IPS-18c (cell line): ENCODE measurements around the gene ZC3H12C.

Source experiments
- H3K4me3 ChIP-seq: 2 replicates; pipeline ENCODE4 v1.7.0; 2013; ENCODE audit warnings: low read depth, mild to moderate bottlenecking, low read length, moderate library complexity; ENCODE audit not compliant: insufficient read depth
- H3K9me3 ChIP-seq: one replicate; pipeline ENCODE4 v1.6.1; 2013; ENCODE audit warnings: mild to moderate bottlenecking, low read length, moderate library complexity; ENCODE audit not compliant: control insufficient read depth, insufficient read depth

The ZC3H12C gene

GRCh38 chr11:110159476-110159875, 66.3 kb downstream of the ZC3H12C start:
- Histone ChIP-seq H3K9me3 (no peaks in the 10 kb centered on the region), H3K4me3 (no peak overlapping the region)

DNA sequence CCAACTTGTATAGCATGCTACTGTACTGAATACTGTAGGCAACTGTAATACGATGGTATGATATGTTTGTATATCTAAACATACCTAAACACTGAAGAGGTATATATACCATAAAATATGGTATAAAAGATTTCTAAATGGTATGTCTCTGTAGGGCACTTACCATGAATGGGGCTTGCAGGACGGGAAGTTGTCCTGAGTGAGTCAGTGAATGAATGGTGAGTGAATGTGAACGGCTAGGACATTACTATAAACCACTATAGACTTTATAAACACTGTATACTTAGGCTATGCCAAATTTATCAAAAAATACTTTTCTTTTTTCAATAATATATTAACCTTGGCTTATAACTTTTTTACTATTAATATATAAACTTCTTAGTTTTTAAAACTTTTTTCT, 66.8 kb downstream of the ZC3H12C start:
- no peak overlapping the region for H3K4me3 ChIP-seq
- no peaks in the 10 kb centered on the region for H3K9me3 ChIP-seq

DNA sequence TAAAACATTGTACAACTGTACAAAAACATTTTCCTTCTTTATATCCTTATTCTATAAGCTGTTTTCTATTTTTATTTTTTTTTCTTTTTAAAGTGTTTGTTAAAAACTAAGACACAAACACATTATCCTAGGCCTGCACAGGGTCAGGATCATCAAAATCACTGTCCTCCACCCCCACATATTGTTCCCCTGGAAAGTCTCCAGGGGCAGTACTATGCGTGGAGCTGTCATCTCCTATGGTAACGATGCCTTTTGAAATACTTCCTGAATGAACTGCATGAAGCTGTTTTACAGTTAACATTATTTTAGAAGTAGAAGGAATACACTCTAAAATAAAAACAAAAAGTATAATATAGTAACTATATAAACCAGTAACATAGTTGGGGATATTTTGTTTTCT, 67.2 kb downstream of the ZC3H12C start:
- Histone ChIP-seq H3K4me3 (no peak overlapping the region), H3K9me3 (no peaks in the 10 kb centered on the region)

- H3K4me3 ChIP-seq = no peak overlapping the region
- no peaks in the 10 kb centered on the region for H3K9me3 ChIP-seq
Measured at GRCh38 chr11:110161061-110161460, 67.9 kb downstream of the ZC3H12C start.

DNA sequence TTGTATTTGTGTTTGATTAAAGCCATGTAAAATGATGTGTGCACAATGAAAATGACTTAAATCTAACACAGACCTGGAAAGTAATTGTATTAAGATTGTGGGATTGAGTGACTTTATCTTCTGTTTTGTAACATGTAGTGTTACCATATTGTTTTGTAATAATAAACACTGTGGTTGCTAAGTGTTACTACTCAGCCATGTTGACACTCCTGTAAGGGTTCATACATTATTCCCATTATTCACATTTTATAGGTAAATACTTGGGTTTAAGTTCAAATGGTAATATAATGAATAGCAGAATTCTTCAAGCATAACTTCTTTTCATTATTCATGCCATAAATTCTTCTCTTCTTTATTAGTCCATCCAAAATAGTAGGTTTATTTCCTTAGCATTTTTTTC, 69.0 kb downstream of the ZC3H12C start:
- no peaks in the 10 kb centered on the region for H3K9me3 ChIP-seq
- H3K4me3 ChIP-seq = no peak overlapping the region

DNA sequence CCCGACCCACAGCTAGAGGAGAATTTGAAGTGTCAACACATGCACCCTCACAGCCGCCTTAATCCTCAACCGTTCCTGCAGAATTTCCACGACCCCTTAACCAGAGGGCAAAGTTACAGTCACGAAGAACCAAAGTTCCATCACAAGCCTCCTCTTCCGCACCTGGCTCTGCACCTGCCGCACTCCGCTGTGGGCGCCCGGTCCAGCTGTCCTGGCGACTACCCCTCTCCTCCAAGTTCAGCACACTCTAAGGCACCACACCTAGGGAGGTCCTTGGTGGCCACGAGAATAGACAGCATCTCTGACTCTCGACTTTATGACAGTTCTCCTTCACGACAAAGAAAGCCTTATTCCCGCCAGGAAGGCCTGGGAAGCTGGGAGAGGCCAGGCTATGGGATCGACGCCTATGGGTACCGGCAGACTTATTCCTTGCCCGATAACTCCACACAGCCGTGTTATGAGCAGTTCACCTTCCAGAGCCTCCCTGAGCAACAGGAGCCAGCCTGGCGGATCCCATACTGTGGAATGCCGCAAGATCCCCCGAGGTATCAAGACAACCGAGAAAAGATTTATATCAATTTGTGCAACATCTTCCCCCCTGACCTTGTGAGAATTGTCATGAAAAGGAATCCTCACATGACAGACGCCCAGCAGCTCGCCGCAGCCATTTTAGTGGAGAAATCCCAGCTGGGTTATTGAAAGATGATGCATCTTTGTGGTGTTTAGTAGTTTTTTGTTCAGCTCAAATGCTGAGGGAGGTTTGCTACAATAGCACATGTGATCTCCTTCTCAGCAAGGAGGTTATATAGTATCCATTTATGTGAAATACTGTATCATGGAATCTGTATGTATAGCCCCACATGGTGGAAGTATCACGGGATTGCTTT, 72.1 kb downstream of the ZC3H12C start:
- Histone ChIP-seq H3K4me3 (no peak overlapping the region), H3K9me3 (no peaks in the 10 kb centered on the region)

DNA sequence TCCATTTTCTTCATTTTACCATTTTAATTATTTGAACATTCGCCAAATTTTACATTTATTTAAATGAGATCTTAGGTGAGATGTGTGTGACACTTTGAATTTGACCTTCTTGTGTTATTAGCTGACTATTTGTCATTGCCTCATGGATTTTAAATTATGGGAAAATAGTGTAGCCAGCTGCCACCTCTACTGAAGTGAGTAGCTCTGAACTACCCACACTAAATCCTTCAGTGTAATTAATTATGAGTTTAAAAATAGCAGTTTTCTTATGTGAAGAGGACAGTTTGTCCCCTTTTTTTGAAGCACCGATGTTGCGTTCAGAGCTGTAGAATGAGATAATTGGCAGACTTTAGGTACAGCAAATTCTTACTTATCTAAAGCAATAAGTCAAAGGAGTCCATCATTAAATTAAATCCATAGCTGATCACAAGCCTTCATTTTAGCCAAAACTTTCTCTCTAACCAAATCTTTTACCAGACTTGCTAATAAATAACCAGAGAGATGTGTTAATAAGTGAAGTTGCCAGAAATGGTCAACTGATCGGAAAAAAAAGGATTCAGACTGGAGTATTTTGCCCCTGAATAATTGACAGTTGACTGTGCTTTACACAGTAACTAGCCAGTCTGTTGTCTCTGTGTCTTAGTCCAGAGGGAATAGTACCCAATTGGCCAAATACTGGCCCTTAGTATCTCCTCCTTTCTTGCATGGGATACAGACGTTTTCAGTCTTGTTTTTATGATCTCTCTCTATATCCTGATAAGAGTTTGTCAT, 75.0 kb downstream of the ZC3H12C start:
- no peaks in the 10 kb centered on the region for H3K9me3 ChIP-seq
- no peak overlapping the region for H3K4me3 ChIP-seq

DNA sequence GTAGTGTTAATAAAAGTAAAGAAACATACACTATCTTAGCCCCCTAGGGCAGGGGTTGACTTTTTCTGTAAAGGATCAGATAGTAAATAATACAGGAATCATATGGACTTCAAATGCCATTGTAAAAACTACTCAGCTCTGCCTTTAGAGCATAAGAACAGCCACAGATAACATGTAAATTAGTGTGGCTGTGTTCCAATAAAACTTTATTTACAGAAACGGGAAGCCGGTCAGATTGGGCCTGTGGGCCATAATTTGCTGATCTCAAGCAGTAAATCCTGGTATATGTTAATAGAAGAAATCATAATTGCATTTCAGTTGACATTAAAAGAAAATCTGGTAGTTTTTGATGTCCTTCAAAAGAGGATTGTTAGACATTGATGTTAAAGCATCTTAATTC, 76.5 kb downstream of the ZC3H12C start:
- Histone ChIP-seq H3K9me3 (no peaks in the 10 kb centered on the region), H3K4me3 (no peak overlapping the region)

DNA sequence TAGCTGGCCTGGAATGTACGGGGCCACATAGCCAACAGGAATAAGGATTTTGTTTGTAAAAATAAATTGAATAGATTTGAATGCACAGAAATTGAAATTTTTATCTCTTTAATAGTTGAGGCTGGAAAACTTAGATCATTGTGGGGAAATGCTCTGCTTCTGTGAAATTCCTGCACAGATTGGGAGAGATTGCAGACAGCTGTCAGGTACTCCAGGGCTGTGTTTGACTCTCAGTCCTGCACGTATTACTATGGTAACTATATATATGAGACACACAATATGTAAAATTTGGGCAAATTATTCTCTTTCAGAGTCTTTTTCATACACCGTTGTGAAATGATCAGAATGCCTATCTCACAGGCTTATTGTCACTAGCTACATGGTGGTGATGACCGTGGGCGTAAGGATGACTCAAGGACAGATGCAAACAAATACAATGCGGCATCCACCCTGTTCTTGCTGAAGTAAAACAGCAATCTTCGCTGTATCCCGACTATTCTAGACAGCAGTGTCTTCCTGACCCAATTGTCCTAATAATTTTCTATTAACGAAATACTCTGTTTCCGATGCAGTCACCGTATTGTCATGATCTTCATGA, 79.4 kb downstream of the ZC3H12C start:
- no peak overlapping the region for H3K4me3 ChIP-seq
- H3K9me3 ChIP-seq = no peaks in the 10 kb centered on the region

GRCh38 chr11:110173811-110174644, 80.8 kb downstream of the ZC3H12C start:
- 0 out of 2 replicates have a peak overlapping the region, but pooled peaks have one; percentile 2 for H3K4me3 ChIP-seq
- no peaks in the 10 kb centered on the region for H3K9me3 ChIP-seq

GRCh38 chr11:110174645-110175310, 81.6 kb downstream of the ZC3H12C start:
- no peaks in the 10 kb centered on the region for H3K9me3 ChIP-seq
- peak overlapping the region; percentile 2; the same call in 1 of the 2 replicates for H3K4me3 ChIP-seq

- Histone ChIP-seq H3K4me3 (no peak overlapping the region), H3K9me3 (peaks cover 2% of the 10 kb centered on the region)
Measured at GRCh38 chr11:110176366-110177085, 83.3 kb downstream of the ZC3H12C start.

DNA sequence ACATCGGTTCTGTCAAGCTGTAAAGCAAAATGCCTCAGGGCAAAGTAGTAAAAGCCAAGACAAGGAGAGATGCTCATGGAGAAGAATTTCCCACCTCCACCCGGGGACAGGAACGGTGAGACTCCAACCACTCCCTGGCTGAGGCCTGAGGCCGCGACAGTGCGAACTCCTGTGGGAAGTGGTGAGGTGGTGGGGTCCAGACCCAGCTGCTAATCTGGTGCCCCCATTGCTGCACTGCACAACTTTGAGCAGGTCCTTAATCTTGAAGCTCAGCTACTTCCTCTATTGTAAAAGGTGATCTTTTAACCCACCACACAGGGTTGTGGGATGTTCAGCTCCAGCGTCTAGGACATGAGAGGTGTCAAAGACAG, 83.9 kb downstream of the ZC3H12C start:
- peaks cover 2% of the 10 kb centered on the region for H3K9me3 ChIP-seq
- H3K4me3 ChIP-seq = no peak overlapping the region

GRCh38 chr11:110179064-110179463, 85.9 kb downstream of the ZC3H12C start:
- H3K4me3 ChIP-seq = no peak overlapping the region
- peaks cover 2% of the 10 kb centered on the region for H3K9me3 ChIP-seq

DNA sequence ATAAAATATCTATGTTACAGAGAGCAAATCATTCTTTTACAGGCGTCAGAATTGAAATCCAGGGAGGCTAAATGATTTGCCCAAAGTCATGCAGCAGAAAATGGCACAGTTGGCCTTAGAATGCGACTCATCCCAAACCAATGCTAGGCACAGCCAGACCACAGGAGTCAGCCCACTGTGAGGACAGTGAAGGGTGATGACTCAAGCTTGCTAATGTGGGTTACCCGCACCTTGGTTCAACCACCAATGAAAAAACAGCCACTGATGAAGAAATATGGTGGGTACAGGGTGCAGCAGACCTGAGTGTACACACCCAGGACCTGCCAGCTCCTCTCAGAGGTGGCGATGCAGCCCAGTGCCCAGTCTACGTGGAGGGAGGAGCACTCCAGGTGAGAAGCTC, 89.7 kb downstream of the ZC3H12C start:
- Histone ChIP-seq H3K9me3 (peaks cover 2% of the 10 kb centered on the region), H3K4me3 (no peak overlapping the region)

DNA sequence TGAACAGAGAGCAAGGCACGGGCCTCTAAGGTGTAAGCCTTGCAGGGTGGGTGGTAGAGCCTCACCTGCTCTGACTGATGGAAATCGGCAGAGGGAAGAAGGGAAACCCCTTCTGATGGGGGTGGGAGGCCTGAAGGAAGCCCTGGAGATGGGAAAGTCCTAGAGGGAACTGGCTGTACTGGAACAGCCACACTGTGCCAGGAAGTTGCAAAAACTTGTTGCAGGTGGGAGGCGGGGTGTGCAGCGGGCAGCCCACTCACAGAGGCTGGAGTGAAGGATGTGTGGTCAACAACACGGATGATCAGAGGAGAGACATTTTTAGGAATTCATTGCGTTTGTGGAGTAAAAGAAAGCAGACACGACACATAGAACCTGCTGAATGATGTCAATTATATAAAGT, 91.3 kb downstream of the ZC3H12C start:
- H3K9me3 ChIP-seq = peaks cover 2% of the 10 kb centered on the region
- no peak overlapping the region for H3K4me3 ChIP-seq
